Naive thymus-derived CD8-positive, alpha-beta T cell (primary cell): ENCODE results near the gene MAGI2. TPM values are rescaled to one million over a fixed set of nuclear protein-coding genes. Genes with fewer than 3 reads are reported as not detected.

Experiments
- ATAC-seq, 2 donors: fragments of 150-1000 bp; cut with Tn5 transposase in 1 of 2; sonication (Bioruptor Pico), chemical (Tn5 transposase) in 1 of 2; 1 replicate in 1 of 2; 2 replicates in 1 of 2; pipeline ENCODE4 v1.10.0; 2021; ENCODE audit warnings: mild to moderate bottlenecking in 2 of 2, moderate library complexity in 2 of 2
- POLR2A ChIA-PET: fragments of 350-600 bp; sonication (Branson Sonifier 250); formaldehyde crosslinking; loops from one replicate; lab custom pipeline; 2021; ENCODE audit warnings: antibody characterized with exemption; lab: Charles Lee
- DNase-seq, 10 donors: peaks; one replicate each; pipeline versions ENCODE4 v3.0.0 to v3.0.0-alpha.2; 2020 to 2022
- H3K27ac Mint-ChIP-seq, 10 donors: one replicate each; pipeline ENCODE4 v1.8.0; 2020 to 2022; ENCODE audit warnings: mild to moderate bottlenecking in 10 of 10, mixed read lengths in 10 of 10, moderate library complexity in 4 of 10, inconsistent platforms in 1 of 10
- H3K27me3 Mint-ChIP-seq, 5 donors: one replicate each; pipeline ENCODE4 v1.8.0; 2021 to 2022; ENCODE audit warnings: mixed read lengths in 5 of 5
- H3K36me3 Mint-ChIP-seq, 3 donors: one replicate each; pipeline ENCODE4 v1.8.0; 2020 to 2022; ENCODE audit warnings: mixed read lengths in 3 of 3, mild to moderate bottlenecking in 2 of 3, inconsistent platforms in 1 of 3
- H3K4me1 Mint-ChIP-seq, 4 donors: one replicate each; pipeline ENCODE4 v1.8.0; 2021 to 2022; ENCODE audit warnings: mixed read lengths in 4 of 4
- H3K4me3 Mint-ChIP-seq, 10 donors: one replicate each; pipeline ENCODE4 v1.8.0; 2020 to 2022; ENCODE audit warnings: mild to moderate bottlenecking in 10 of 10, mixed read lengths in 10 of 10, moderate library complexity in 6 of 10, inconsistent platforms in 1 of 10
- H3K9me3 Mint-ChIP-seq, 9 donors: one replicate each; pipeline ENCODE4 v1.8.0; 2020 to 2022; ENCODE audit warnings: mixed read lengths in 9 of 9, mild to moderate bottlenecking in 3 of 9, inconsistent platforms in 1 of 9, moderate library complexity in 1 of 9
- polyA plus RNA-seq, 3 donors: library from polyadenylated mRNA; unstranded; fragments of 300-500 nt; fragmentation: Illumina TruSeq; gene quantifications; one replicate each; pipeline ENCODE4 v1.2.3, GENCODE V29; 2021
- total RNA-seq, 8 experiments: library from RNA in 2 of 8; stranded (reverse) in 2 of 8; gene quantifications; one replicate each; pipeline ENCODE4 v1.2.3 and lab custom pipeline; 2021 to 2026

Gene MAGI2
- total and polyA plus RNA-seq, 5 experiments from 2014 or later: 0.02 to 0.65 (median 0.37) TPM; not detected in 1

DNA sequence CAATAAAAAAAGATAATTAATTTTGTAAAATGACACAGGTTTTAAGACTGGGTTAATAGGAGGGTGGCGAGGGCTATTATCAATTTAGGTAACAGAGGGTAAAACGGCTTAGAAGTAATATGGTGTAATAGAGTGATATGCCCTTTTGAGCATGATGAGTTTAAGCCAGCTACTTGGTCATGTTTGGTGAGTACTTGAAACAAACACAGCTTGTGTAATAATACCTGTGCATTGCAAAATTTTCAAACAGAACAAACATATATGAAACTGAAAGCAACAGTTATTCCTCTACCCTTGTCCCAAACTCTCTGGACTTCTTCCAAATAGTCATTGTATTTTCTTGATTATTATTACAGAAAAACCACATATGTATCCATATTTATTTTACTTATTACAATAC is 241.7 kb downstream of the MAGI2 start:
- Mint-ChIP-seq H3K9me3 (peaks cover 0 to 8% (median 5%) of the 10 kb centered on the region in 9 donors), H3K4me3 (no peak overlapping the region), H3K27me3 (peaks cover 0 to 2% (median 0%) of the 10 kb centered on the region in 5 donors), H3K36me3 (no peaks in the 10 kb centered on the region), H3K27ac (no peak overlapping the region), H3K4me1 (no peaks in the 10 kb centered on the region)
- POLR2A ChIA-PET: no interaction called here
- DNase-seq (no peak), ATAC-seq (no peak)

DNA sequence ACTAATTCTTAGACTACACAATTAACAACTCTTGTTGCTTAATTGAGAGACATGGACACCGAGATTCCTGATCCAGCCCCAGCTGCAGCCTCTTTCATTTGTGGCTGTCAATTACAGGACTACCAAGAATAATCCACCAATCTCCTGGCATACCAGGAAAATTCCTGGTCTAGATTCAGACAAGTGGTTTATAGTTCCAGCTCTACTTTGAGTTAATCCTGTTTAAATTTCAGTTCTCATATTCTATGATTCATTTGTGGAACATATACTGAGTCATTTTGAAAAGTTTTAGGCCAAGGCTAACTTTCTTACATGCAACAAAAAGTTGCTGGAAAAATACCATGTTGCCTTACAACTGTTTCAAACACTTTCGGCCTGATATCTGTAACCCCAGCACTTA is 253.5 kb downstream of the MAGI2 start:
- Mint-ChIP-seq H3K27ac (no peak overlapping the region), H3K27me3 (peaks cover 0 to 4% (median 0%) of the 10 kb centered on the region in 5 donors), H3K4me3 (no peak overlapping the region), H3K9me3 (peaks cover 0 to 11% (median 0%) of the 10 kb centered on the region in 9 donors), H3K4me1 (no peaks in the 10 kb centered on the region), H3K36me3 (no peaks in the 10 kb centered on the region)
- ATAC-seq (no peak), DNase-seq (no peak)
- POLR2A ChIA-PET: no interaction called here

DNA sequence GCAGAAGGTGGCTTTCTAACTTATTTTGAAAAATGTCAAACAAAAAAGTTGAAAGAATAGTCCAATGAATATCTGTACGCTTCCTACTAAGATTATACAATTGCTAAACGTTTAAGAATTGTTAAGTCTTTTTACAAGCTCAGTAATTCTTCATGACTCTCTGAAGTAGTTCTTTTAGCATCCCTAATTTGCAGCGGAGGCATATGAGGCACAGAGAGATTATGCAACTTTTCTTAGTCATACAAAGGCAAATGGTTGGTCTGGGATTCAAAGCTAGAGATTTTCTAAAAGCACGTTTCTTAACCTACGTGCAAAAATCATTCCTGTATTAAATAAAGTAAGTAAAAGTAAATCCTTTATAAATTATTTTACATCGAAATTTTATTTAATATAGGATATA is 254.2 kb downstream of the MAGI2 start:
- POLR2A ChIA-PET: no interaction called here
- Mint-ChIP-seq H3K27me3 (peaks cover 0 to 4% (median 0%) of the 10 kb centered on the region in 5 donors), H3K27ac (no peak overlapping the region), H3K4me1 (no peaks in the 10 kb centered on the region), H3K36me3 (no peaks in the 10 kb centered on the region), H3K9me3 (peaks cover 0 to 11% (median 0%) of the 10 kb centered on the region in 9 donors), H3K4me3 (no peak overlapping the region)
- DNase-seq (no peak), ATAC-seq (no peak)

DNA sequence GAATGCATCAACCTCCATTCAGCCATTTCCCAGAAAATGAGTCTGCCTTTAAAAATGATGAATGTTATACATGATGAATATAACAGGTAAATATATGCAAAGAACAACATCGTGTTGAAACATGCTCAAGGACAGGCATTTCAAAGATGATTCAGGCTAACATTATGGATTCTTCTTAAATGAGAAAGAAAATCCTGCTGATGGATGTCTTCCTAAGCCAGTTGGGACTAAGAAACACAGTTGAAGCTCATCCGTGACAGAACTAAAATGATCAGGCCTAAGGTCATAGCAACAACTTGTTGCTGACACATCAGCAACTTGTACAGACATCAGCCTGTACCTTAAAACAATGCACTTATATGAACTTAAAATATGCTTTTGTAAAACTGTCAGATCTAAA is 267.9 kb downstream of the MAGI2 start:
- no peak overlapping the region for H3K27ac Mint-ChIP-seq
- H3K4me1 Mint-ChIP-seq: no peaks in the 10 kb centered on the region
- DNase-seq (no peak), ATAC-seq (no peak)
- H3K27me3 Mint-ChIP-seq: no peaks in the 10 kb centered on the region
- peaks cover 0 to 8% (median 0%) of the 10 kb centered on the region in 9 donors for H3K9me3 Mint-ChIP-seq
- POLR2A ChIA-PET: no interaction called here
- H3K4me3 Mint-ChIP-seq: no peak overlapping the region
- no peaks in the 10 kb centered on the region for H3K36me3 Mint-ChIP-seq

DNA sequence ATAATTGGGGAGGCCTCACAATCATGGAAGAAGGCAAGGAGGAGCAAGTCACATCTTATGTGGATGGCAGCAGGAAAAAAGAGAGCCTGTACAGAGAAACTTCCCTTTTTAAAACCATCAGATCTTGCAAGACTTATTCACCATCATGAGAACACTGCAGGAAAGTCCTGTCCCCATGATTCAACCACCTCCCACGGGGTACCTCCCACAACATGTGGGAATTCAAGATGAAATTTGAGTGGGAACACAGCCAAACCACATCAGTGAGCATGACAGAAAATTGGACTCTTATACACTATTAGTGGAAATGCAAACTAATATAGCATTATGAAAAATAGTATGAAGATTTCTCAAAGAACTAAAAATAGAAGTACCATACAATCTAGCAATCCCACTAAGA is 271.2 kb downstream of the MAGI2 start:
- POLR2A ChIA-PET: no interaction called here
- no peaks in the 10 kb centered on the region for H3K4me1 Mint-ChIP-seq
- no peak overlapping the region for H3K4me3 Mint-ChIP-seq
- DNase-seq (no peak), ATAC-seq (no peak)
- peaks cover 0 to 8% (median 0%) of the 10 kb centered on the region in 9 donors for H3K9me3 Mint-ChIP-seq
- H3K36me3 Mint-ChIP-seq: no peaks in the 10 kb centered on the region
- peaks cover 0 to 2% (median 0%) of the 10 kb centered on the region in 5 donors for H3K27me3 Mint-ChIP-seq
- H3K27ac Mint-ChIP-seq: no peak overlapping the region

DNA sequence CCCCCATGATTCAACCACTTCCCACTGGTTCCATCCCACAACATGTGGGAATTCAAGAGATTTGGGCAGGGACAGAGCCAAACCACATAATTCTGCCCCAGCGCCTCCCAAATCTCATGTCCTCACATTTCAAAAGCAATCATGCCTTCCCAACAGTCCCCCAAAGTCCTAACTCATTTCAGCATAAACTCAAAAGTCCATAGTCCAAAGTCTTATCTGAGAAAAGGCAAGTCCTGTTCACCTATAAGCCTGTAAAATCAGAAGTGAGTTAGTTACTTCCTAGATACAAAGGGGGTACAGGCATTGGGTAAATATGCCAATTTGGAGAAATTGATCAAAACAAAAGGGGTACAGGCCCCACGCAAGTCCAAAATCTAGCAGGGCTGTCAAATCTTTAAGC is 272.9 kb downstream of the MAGI2 start:
- DNase-seq (no peak), ATAC-seq (no peak)
- Mint-ChIP-seq H3K9me3 (peaks cover 0 to 8% (median 0%) of the 10 kb centered on the region in 9 donors), H3K4me1 (peaks cover 0 to 5% (median under 1%) of the 10 kb centered on the region in 4 donors), H3K4me3 (no peak overlapping the region), H3K36me3 (no peaks in the 10 kb centered on the region), H3K27ac (no peak overlapping the region), H3K27me3 (peaks cover 0 to 2% (median 0%) of the 10 kb centered on the region in 5 donors)
- POLR2A ChIA-PET: no interaction called here

DNA sequence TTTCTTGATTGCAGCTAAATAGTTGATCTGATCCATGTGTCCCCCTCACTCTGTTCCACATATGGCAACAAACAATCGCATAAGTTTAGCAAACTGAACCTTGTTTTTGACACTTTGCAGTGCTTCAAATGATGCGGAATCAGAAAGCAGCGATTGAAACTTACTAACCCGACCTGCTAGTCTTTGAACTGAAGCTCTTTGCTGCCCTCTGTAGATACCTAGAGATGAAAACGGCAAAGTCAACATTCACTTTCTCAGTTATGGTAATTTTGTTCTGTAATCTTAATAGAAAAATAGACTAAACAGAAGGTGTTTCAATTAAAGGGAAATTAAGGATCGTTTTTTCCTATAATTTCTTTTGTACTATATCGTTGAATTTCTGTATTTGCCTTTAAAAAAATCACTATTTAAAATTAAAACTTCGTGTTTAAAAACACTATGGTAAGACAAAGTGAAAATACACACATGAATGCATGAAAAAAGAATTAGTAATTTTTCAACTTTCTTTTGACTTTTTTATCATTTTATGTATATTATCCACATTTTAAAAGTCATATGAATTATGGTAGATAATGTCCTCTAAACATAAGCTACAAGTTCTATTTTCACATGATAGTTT is 276.5 kb downstream of the MAGI2 start:
- Mint-ChIP-seq H3K9me3 (no peaks in the 10 kb centered on the region), H3K4me3 (no peak overlapping the region), H3K4me1 (peaks cover 0 to 5% (median under 1%) of the 10 kb centered on the region in 4 donors), H3K36me3 (no peaks in the 10 kb centered on the region), H3K27me3 (peaks cover 0 to 2% (median 0%) of the 10 kb centered on the region in 5 donors), H3K27ac (no peak overlapping the region)
- DNase-seq: peak in 1 of 10 donors; percentile 3
- POLR2A ChIA-PET: no interaction called here
- no peak for ATAC-seq

DNA sequence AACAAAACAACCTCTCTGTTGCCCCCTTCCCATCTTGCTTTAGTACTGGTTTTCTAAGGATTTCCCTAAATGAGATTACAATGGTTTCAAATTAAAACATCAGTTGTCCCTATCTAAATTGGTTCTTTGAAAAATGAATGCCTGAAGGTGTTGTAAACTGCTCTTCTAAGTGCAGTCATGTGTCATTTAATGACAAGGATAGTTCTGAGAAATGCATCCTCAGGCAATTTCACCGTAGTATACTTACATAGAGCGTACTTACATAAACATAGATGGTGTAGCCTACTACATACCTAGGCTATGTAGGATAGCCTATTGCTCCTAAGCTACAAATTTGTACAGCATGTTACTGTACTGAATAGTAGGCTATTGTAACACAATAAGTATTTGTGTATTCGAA is 278.1 kb downstream of the MAGI2 start:
- Mint-ChIP-seq H3K36me3 (no peaks in the 10 kb centered on the region), H3K4me1 (peaks cover 0 to 5% (median under 1%) of the 10 kb centered on the region in 4 donors), H3K27ac (no peak overlapping the region), H3K9me3 (no peaks in the 10 kb centered on the region), H3K4me3 (no peak overlapping the region), H3K27me3 (peaks cover 0 to 2% (median 0%) of the 10 kb centered on the region in 5 donors)
- POLR2A ChIA-PET: no interaction called here
- ATAC-seq: no peak
- DNase-seq: no peak

DNA sequence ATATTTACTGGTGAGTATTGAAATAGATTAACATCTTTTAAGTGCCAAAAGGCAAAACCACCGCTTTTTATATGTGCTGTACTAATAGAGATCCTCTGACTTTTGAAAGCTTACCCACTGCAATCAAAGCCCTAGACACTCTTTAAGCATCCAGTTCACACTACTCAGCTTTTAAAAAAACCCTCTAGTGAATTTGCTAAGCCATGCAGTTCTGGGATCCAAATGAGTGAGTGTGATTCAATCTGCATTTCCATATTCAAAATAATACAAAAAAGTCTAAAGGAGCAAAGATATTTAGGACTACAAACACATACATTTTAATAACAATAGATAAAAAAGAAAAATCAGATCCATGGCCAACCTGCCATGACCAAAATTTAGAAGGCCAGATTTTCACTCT is 288.2 kb downstream of the MAGI2 start:
- H3K27me3 Mint-ChIP-seq: no peaks in the 10 kb centered on the region
- no peak for DNase-seq
- H3K9me3 Mint-ChIP-seq: peaks cover 0 to 10% (median 2%) of the 10 kb centered on the region in 9 donors
- H3K27ac Mint-ChIP-seq: no peak overlapping the region
- no peaks in the 10 kb centered on the region for H3K36me3 Mint-ChIP-seq
- POLR2A ChIA-PET: no interaction called here
- no peak overlapping the region for H3K4me3 Mint-ChIP-seq
- no peak for ATAC-seq
- H3K4me1 Mint-ChIP-seq: no peaks in the 10 kb centered on the region

DNA sequence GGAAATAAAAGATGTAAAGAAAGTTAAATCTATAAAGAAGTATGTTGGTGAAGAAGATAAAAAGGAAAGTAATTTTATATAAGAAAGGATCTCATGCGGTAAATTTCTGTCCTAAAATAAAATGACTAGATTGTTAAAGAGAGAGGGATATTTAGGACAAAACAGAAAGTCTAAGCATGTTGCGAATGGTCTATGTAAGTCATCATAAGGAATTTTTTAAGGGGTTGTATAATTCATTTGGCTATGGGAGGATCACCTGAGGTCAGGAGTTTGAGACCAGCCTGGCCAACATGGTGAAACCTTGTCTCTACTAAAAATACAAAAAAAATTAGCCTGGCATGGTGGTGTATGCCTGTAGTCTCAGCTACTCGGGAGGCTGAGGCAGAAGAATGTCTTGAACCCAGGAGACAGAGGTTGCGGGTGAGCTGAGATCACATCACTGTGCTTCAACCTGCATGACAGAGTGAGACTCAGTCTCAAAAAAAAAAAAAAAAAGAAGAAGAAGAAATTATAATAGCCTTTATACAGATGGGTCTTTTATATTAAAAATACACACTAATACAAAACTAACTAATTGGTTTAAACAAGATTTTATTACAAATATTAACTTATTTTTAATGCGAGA is 294.3 kb downstream of the MAGI2 start:
- no peaks in the 10 kb centered on the region for H3K4me1 Mint-ChIP-seq
- POLR2A ChIA-PET: no interaction called here
- H3K27me3 Mint-ChIP-seq: no peaks in the 10 kb centered on the region
- peaks cover 0 to 8% (median 2%) of the 10 kb centered on the region in 9 donors for H3K9me3 Mint-ChIP-seq
- H3K36me3 Mint-ChIP-seq: peaks cover 0 to 2% (median 0%) of the 10 kb centered on the region in 3 donors
- H3K4me3 Mint-ChIP-seq: no peak overlapping the region
- ATAC-seq (no peak), DNase-seq (no peak)
- no peak overlapping the region for H3K27ac Mint-ChIP-seq

DNA sequence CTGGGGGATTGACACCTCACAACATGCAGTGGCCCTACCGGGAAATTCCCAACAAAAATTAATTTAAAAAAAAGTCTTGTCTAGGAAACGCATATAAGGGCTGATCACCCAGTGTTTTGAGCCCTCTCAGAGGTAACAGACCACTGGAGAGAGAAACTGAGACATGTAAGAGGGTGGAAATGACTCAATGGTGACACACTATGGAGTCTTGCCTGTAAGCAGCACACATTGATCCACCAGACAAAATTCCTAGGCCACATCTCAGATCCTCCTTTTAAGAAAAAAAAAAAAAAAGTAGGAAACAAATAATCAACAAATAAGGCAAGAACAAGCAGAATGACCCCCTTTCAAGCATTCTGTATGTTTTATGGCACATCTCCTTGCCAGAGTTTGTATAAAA is 296.2 kb downstream of the MAGI2 start:
- H3K27ac Mint-ChIP-seq: no peak overlapping the region
- DNase-seq (no peak), ATAC-seq (no peak)
- H3K9me3 Mint-ChIP-seq: peaks cover 0 to 13% (median 2%) of the 10 kb centered on the region in 9 donors
- no peaks in the 10 kb centered on the region for H3K27me3 Mint-ChIP-seq
- H3K4me1 Mint-ChIP-seq: no peaks in the 10 kb centered on the region
- H3K4me3 Mint-ChIP-seq: no peak overlapping the region
- peaks cover 0 to 2% (median 0%) of the 10 kb centered on the region in 3 donors for H3K36me3 Mint-ChIP-seq
- POLR2A ChIA-PET: no interaction called here

DNA sequence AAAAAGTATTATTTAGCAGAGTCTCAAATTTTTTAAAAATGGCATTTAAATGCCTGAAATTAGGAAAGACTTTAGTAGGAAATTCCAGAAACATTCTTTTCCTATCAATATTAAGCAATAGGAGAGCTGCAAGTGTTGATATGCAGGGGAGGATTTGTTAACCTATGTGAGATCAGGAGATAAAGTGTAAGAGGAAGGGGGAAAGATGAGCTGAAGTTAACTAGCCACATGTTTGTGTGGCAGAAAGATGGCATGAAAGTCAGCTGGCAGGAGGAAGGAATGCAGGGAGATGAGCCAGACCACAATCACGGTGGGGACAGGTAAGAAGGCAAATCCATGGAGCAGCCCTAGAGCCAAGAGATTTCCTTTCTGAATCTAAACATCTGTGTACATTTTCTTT is 303.6 kb downstream of the MAGI2 start:
- no peak for DNase-seq
- Mint-ChIP-seq H3K4me3 (no peak overlapping the region), H3K36me3 (no peaks in the 10 kb centered on the region), H3K4me1 (no peaks in the 10 kb centered on the region), H3K27ac (no peak overlapping the region), H3K9me3 (peaks cover 0 to 9% (median 2%) of the 10 kb centered on the region in 9 donors), H3K27me3 (peaks cover 0 to 2% (median 0%) of the 10 kb centered on the region in 5 donors)
- no peak for ATAC-seq
- POLR2A ChIA-PET: no interaction called here

DNA sequence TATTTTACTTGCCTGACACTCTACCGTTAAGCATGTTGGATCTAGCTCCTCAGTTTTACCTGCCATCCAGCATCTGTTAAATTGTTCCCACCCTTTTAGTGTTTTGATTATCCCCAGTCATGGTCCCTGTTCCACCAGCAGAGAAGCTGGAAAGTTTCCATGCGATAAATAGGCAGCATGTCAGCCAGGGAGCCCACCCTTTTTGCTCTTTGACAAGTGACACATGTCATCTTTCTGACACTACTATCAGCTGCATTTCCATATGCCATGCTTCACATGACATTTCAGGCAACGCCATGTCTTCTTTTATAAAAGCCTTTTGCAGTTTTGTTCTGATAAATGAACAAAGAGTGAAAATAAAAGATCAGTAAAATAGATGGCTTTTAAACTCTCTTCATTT is 310.8 kb downstream of the MAGI2 start:
- POLR2A ChIA-PET: no interaction called here
- no peak overlapping the region for H3K4me3 Mint-ChIP-seq
- no peak for DNase-seq
- no peak overlapping the region for H3K27ac Mint-ChIP-seq
- no peaks in the 10 kb centered on the region for H3K27me3 Mint-ChIP-seq
- H3K4me1 Mint-ChIP-seq: no peaks in the 10 kb centered on the region
- no peak for ATAC-seq
- peaks cover 0 to 11% (median 2%) of the 10 kb centered on the region in 9 donors for H3K9me3 Mint-ChIP-seq
- no peaks in the 10 kb centered on the region for H3K36me3 Mint-ChIP-seq
